Keratinocyte (primary cell): Measurements from ENCODE around the gene MRPL52. TPM values are rescaled to one million over a fixed set of nuclear protein-coding genes. Genes with fewer than 3 reads are reported as not detected.

ENCODE experiments used
- DNase-seq: peaks from one replicate; pipeline ENCODE4 v3.0.0-alpha.2; 2011; ENCODE audit warnings: low read depth, missing footprints, low spot score
- FAIRE-seq: peaks from 2 replicates; lab custom pipeline; 2011; peaks lifted over from hg19 to GRCh38; lab: Jason Lieb, UNC
- H2AFZ ChIP-seq: 2 replicates; pipeline ENCODE4 v1.6.0; 2012; ENCODE audit warnings: low read length, control low read depth, inconsistent platforms; ENCODE audit not compliant: control insufficient read depth
- H3K27ac ChIP-seq: 2 replicates; pipeline ENCODE4 v1.5.1; 2011; ENCODE audit warnings: low read length; ENCODE audit not compliant: control insufficient read depth, insufficient read depth
- H3K27me3 ChIP-seq: 3 replicates; pipeline ENCODE4 v1.6.0; 2011; ENCODE audit warnings: low read length; ENCODE audit not compliant: control insufficient read depth, insufficient read depth; ENCODE audit errors: extremely low read depth
- H3K36me3 ChIP-seq, 2 experiments: 2 replicates in 1 of 2; 3 replicates in 1 of 2; pipeline ENCODE4 v1.5.1; 2011; ENCODE audit warnings: low read length in 2 of 2, mild to moderate bottlenecking in 1 of 2; ENCODE audit not compliant: control insufficient read depth in 2 of 2, insufficient read depth in 2 of 2; ENCODE audit errors: extremely low read depth in 1 of 2
- H3K4me1 ChIP-seq: 3 replicates; pipeline ENCODE4 v1.5.1; 2011; ENCODE audit warnings: low read length; ENCODE audit not compliant: control insufficient read depth, insufficient read depth; ENCODE audit errors: extremely low read depth
- H3K4me2 ChIP-seq: 3 replicates; pipeline ENCODE4 v1.6.0; 2011; ENCODE audit warnings: low read depth, low read length; ENCODE audit not compliant: control insufficient read depth, insufficient read depth; ENCODE audit errors: extremely low read depth
- H3K4me3 ChIP-seq, 3 experiments: fragments of 200-600 bp in 1 of 3; sonication (generic) in 1 of 3; 2 replicates in 2 of 3; 3 replicates in 1 of 3; pipeline ENCODE4 v1.5.1; 2011 to 2016; ENCODE audit warnings: low read length in 3 of 3, mild to moderate bottlenecking in 3 of 3, control low read depth in 2 of 3, inconsistent platforms in 1 of 3, low read depth in 1 of 3, mixed read lengths in 1 of 3, mixed run types in 1 of 3, moderate library complexity in 1 of 3; ENCODE audit not compliant: control insufficient read depth in 2 of 3, insufficient read depth in 2 of 3; ENCODE audit errors: extremely low read depth in 1 of 3
- H3K79me2 ChIP-seq: 2 replicates; pipeline ENCODE4 v1.6.0; 2012; ENCODE audit warnings: low read length; ENCODE audit not compliant: control insufficient read depth, insufficient read depth
- H3K9ac ChIP-seq: 3 replicates; pipeline ENCODE4 v1.6.0; 2011; ENCODE audit warnings: low read length; ENCODE audit not compliant: control insufficient read depth, insufficient read depth; ENCODE audit errors: extremely low read depth
- H3K9me1 ChIP-seq: 3 replicates; pipeline ENCODE4 v1.6.0; 2011; ENCODE audit warnings: low read length; ENCODE audit not compliant: control insufficient read depth, insufficient read depth; ENCODE audit errors: extremely low read depth
- H3K9me3 ChIP-seq: 2 replicates; pipeline ENCODE4 v1.5.1; 2012; ENCODE audit warnings: low read depth, low read length; ENCODE audit not compliant: control insufficient read depth
- H4K20me1 ChIP-seq: 3 replicates; pipeline ENCODE4 v1.6.0; 2011; ENCODE audit warnings: low read length; ENCODE audit not compliant: control insufficient read depth, insufficient read depth; ENCODE audit errors: extremely low read depth
- CTCF ChIP-seq, 3 experiments: IDR thresholded peaks in 1 of 3; conservative IDR thresholded peaks in 1 of 3; optimal IDR thresholded peaks in 1 of 3; 2 replicates in 2 of 3; 3 replicates in 1 of 3; pipeline versions ENCODE3 to v1.5.1; 2011; ENCODE audit warnings: low read length in 3 of 3, mild to moderate bottlenecking in 3 of 3, moderate library complexity in 2 of 3, control low read depth in 1 of 3, inconsistent platforms in 1 of 3; ENCODE audit not compliant: insufficient read depth in 2 of 3; ENCODE audit errors: extremely low read depth in 1 of 3
- EZH2 ChIP-seq: IDR thresholded peaks from one replicate; pipeline ENCODE4 v1.6.1; 2012; ENCODE audit warnings: inconsistent platforms, mild to moderate bottlenecking, low read length, moderate library complexity
- dilution Hi-C: fragments of 300-500 bp; cut with MboI; formaldehyde crosslinking; loops from one replicate; pipeline ENCODE4 v1.7.0; 2020; ENCODE audit warnings: low sequenced_read_pairs; ENCODE audit not compliant: extremely low pct_ligation_motif_present
- polyA plus RNA-seq, 5 experiments: library from polyadenylated mRNA; depleted of rRNA in 3 of 5; stranded (reverse) in 3 of 5; stranded (forward) in 1 of 5; unstranded in 1 of 5; fragments of >200 nt; gene quantifications; 1 replicate in 1 of 5; 2 replicates in 3 of 5; 3 replicates in 1 of 5; pipeline versions ENCODE4 v1.2.1 to v1.2.3, GENCODE V29; 2011 to 2012; ENCODE audit warnings: missing spikeins in 2 of 5, low read depth in 1 of 5, low replicate concordance in 1 of 5
- small RNA-seq, 3 experiments: library from RNA; depleted of rRNA; stranded (forward); fragments of <200 nt; gene quantifications; one replicate each; pipeline ENCODE3, GENCODE V24; 2012; ENCODE audit warnings: low read depth in 3 of 3, low replicate concordance in 1 of 3; ENCODE audit not compliant: insufficient read length in 3 of 3

The MRPL52 gene
- polyA plus RNA-seq, 1 donor (not counting 4 experiments of a cell fraction or from before 2014, with no cell fraction given) = 104 TPM

GRCh38 chr14:22883173-22883976 is 53.7 kb downstream of the MRPL52 start, which contains the start of gene REM2:
Gene REM2, plus strand, starts transcription at chr14:22883222. Its CDS starts 66 bp downstream, at chr14:22883288.
- Histone ChIP-seq H3K4me2 (peak within 1 kb of the TSS; percentile 15), H3K27ac (no peak within 1 kb of the TSS), H4K20me1 (no peaks in the 10 kb centered on the region), H2AFZ (no peak within 1 kb of the TSS), H3K9ac (no peak within 1 kb of the TSS), H3K4me3 (no peak within 1 kb of the TSS), H3K36me3 (peaks cover 5 to 9% of the 10 kb centered on the region in 2 experiments), H3K9me1 (no peaks in the 10 kb centered on the region), H3K79me2 (no peaks in the 10 kb centered on the region), H3K27me3 (no peaks in the 10 kb centered on the region), H3K4me1 (peaks cover 15% of the 10 kb centered on the region), H3K9me3 (no peaks in the 10 kb centered on the region)
- TF ChIP-seq CTCF (optimal IDR thresholded peaks at IDR 0.05 in 1 of 3, IDR thresholded peaks at IDR 0.05 in 1 of 3, conservative IDR thresholded peaks at IDR 0.05 in 1 of 3; ENCODE audit: extremely low read depth in 1 of 3, insufficient read depth in 2 of 3, low read length in 3 of 3) = no peak
- TF ChIP-seq EZH2 = no peak
- FAIRE-seq (no peak), DNase-seq (no peak)
- dilution Hi-C loops = no loop called here

- Histone ChIP-seq H3K27me3 (no peaks in the 10 kb centered on the region), H3K4me2 (no peak overlapping the region), H3K9me3 (no peaks in the 10 kb centered on the region), H3K9me1 (no peaks in the 10 kb centered on the region), H3K79me2 (no peaks in the 10 kb centered on the region), H3K4me3 (no peak overlapping the region), H3K27ac (no peak overlapping the region), H4K20me1 (no peaks in the 10 kb centered on the region), H3K4me1 (peaks cover 15% of the 10 kb centered on the region), H3K9ac (no peak overlapping the region), H3K36me3 (peaks cover 1 to 4% of the 10 kb centered on the region in 2 experiments), H2AFZ (no peak overlapping the region)
- FAIRE-seq = no peak
- dilution Hi-C loops = no loop called here
- no peak for DNase-seq
- TF ChIP-seq CTCF (optimal IDR thresholded peaks at IDR 0.05 in 1 of 3, IDR thresholded peaks at IDR 0.05 in 1 of 3, conservative IDR thresholded peaks at IDR 0.05 in 1 of 3; ENCODE audit: extremely low read depth in 1 of 3, insufficient read depth in 2 of 3, low read length in 3 of 3) (no peak), EZH2 (no peak)
Measured at GRCh38 chr14:22884076-22884737, 54.5 kb downstream of the MRPL52 start.

Small RNAs within 50 kb of the gene (small RNA-seq; reads per million reads assigned to genes)
- 0 reads per million in 3 experiments for gene RF00019

Other genes starting within 250 kb of the MRPL52 start
- 351 to 437 TPM (median 369 TPM) in 3 replicates for gene DAD1, start 240.7 kb upstream of the MRPL52 start, polyA plus RNA-seq
- gene ABHD4, start 231.6 kb upstream of the MRPL52 start, polyA plus RNA-seq = 13.9 to 28.3 TPM (median 17.7 TPM) in 3 replicates
- gene OR6J1, start 185.5 kb upstream of the MRPL52 start, polyA plus RNA-seq = not detected in 3 replicates
- gene OXA1L, start 63.2 kb upstream of the MRPL52 start, polyA plus RNA-seq = 129 to 150 TPM (median 130 TPM) in 3 replicates
- gene SLC7A7, start 14.5 kb upstream of the MRPL52 start, polyA plus RNA-seq = 0.20 to 0.65 TPM (median 0.33 TPM) in 3 replicates
- gene MMP14, start 6.7 kb downstream of the MRPL52 start, polyA plus RNA-seq = 185 to 355 TPM (median 246 TPM) in 3 replicates
- 36.7 to 79.4 TPM (median 62.5 TPM) in 3 replicates for gene LRP10, start 41.9 kb downstream of the MRPL52 start, polyA plus RNA-seq
- gene REM2, start 53.3 kb downstream of the MRPL52 start, polyA plus RNA-seq = 0.04 to 0.06 TPM (median 0.05 TPM) in 3 replicates
- 36.9 to 73.8 TPM (median 50.8 TPM) in 3 replicates for gene RBM23, start 89.3 kb downstream of the MRPL52 start, polyA plus RNA-seq
- gene PRMT5, start 99.5 kb downstream of the MRPL52 start, polyA plus RNA-seq = 241 to 271 TPM (median 266 TPM) in 3 replicates
- 16.6 to 25.5 TPM (median 23.6 TPM) in 3 replicates for gene HAUS4, start 127.2 kb downstream of the MRPL52 start, polyA plus RNA-seq
- gene AJUBA, start 152.7 kb downstream of the MRPL52 start, polyA plus RNA-seq = 128 to 206 TPM (median 157 TPM) in 3 replicates
- 6.4 to 8.5 TPM (median 7.7 TPM) in 3 replicates for gene C14orf93, start 180.3 kb downstream of the MRPL52 start, polyA plus RNA-seq
- gene PSMB5, start 205.0 kb downstream of the MRPL52 start, polyA plus RNA-seq = 285 to 349 TPM (median 292 TPM) in 3 replicates
- gene PSMB11, start 212.3 kb downstream of the MRPL52 start, polyA plus RNA-seq = not detected in 3 replicates
- gene CDH24, start 227.6 kb downstream of the MRPL52 start, polyA plus RNA-seq = 3.5 to 5.8 TPM (median 3.9 TPM) in 3 replicates